KOPT-K1 (cell line): ENCODE measurements around the gene RTP3.

Experiments used
- H3K27ac ChIP-seq: fragments of 200-600 bp; sonication (generic); 2 replicates; pipeline ENCODE4 v1.5.1; 2016; ENCODE audit warnings: antibody characterized with exemption, mild to moderate bottlenecking, low read depth, low read length; ENCODE audit not compliant: poor library complexity, severe bottlenecking
- H3K36me3 ChIP-seq: fragments of 200-600 bp; sonication (generic); 2 replicates; pipeline ENCODE4 v1.5.1; 2017; ENCODE audit warnings: antibody characterized with exemption, mild to moderate bottlenecking, low read length, moderate library complexity; ENCODE audit not compliant: insufficient read depth
- H3K9me3 ChIP-seq: fragments of 200-600 bp; sonication (generic); 2 replicates; pipeline ENCODE4 v1.5.1; 2017; ENCODE audit warnings: antibody characterized with exemption, low read length, mild to moderate bottlenecking; ENCODE audit not compliant: insufficient read depth, poor library complexity, severe bottlenecking

The RTP3 gene

DNA sequence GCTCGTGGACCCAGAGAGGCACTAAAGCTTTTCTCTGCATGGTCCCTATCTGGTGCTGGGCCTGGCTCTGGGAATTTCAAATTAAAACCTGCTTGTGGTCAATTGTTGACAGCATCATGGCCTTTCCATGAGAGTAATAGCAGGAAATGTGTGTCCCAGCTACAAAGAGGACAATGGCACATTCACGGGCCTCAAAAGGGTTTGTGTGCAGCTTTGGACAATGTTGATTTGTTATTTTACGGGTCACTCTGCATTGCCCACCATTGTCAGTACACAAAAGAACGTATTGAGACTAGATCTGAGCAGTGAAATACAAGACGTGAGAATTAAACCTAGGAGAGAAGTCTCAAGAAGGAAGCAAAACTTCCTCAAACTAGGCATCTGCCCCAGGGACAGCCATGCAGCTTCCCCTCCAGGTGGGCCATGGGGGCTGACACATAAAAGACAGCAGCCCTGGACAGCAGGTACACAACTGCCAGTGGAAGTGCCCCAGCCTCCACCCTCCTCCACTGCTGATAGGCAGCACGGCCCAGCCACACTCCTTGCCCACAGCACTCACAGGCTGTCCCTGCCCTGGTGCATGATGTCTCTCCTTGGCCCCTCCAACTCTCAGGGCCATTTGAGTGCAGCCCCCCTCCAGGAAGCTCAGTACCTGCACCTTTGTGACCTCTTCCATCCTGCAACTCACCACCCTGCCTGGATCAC, 17.1 kb upstream of the RTP3 start:
- Histone ChIP-seq H3K27ac (no peak overlapping the region), H3K9me3 (no peaks in the 10 kb centered on the region), H3K36me3 (no peaks in the 10 kb centered on the region)

DNA sequence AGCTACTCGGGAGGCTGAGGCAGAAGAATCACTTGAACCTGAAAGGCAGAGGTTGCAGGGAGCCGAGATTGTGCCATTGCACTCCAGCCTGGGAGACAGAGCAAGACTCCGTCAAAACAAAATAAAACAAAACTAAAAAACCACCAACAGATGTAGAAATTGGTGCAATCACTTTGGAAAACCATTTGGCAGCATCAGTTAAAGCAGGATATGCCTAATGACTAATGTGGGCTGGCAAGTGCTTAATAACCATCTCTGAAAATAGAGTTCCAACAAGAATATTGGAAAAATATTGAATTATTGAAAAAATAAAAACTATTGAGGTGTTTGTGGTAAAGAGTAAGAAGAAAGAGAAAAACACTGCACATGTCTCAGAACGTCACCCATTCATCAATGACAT, 16.1 kb upstream of the RTP3 start:
- H3K9me3 ChIP-seq: no peaks in the 10 kb centered on the region
- H3K36me3 ChIP-seq: no peaks in the 10 kb centered on the region
- no peak overlapping the region for H3K27ac ChIP-seq

DNA sequence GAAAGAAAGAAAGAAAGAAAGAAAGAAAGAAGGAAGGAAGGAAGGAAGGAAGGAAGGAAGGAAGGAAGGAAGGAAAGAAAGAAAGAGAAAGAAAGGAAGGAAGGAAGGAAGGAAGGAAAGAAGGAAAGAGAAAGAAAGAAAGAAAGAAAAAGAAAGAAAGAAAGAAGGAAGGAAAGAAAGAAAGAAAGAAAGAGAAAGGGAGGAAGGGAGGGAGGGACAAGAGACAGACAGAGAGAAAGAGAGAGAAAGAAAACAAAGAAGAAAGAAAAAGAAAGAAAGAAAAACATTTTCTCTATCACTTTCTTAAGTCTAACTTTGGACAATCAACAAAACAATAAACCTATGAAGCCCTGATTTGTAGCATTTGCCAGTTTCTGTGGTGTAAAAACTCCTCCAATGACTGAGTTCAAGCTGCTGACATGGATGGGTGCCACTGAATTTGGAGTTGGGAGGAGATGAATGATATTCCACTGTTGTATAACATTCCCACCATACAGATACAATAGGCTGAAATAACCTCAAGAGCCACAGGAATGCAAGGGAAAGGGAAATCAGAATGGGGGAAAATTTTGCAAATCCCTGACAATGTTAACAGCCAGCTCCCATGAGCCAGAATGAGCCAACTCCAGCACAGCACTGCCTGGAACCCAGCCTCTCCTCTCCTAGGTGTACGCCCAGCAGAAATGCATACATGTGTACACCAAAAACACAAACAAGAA, 15.0 kb upstream of the RTP3 start:
- Histone ChIP-seq H3K36me3 (no peaks in the 10 kb centered on the region), H3K27ac (no peak overlapping the region), H3K9me3 (no peaks in the 10 kb centered on the region)

DNA sequence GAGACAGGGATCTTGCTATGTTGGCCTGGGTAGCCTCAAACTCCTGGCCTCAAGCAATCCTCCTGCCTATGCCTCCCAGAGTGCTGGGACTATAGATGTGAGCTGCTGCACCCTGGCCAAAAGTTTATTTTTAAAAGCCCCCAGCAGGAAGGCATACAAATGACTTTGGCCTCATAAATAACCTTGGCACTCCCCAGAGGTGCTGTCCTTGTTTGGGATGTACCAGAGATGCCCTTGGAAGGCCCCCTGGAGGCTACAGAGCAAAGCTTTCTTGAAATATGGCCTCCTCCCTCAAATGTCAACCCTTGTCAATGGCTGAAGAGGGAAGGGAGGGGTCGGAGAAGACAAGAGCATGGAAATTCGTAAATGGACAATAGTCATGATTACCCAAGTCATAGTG, 14.0 kb upstream of the RTP3 start:
- H3K9me3 ChIP-seq: no peaks in the 10 kb centered on the region
- H3K36me3 ChIP-seq: no peaks in the 10 kb centered on the region
- H3K27ac ChIP-seq: no peak overlapping the region

DNA sequence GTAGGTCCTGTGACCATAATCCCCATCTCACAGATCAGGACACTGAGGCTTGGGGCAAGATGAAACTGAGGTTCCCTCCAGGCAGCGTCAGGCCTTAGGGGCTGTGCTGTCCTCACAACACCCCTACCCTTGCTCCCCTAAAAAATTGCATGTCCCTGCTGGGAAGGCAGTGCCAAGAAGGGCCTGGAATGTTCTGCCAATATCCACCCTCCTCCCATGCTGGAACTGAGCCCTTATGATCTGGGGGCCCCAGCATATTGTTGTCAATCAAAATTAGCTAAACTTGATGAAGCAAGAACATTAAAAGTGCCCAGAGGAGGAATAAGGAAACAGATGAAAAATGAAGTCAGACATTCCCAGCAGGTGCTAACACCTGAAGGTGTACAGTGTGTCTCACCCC, 13.4 kb upstream of the RTP3 start:
- no peaks in the 10 kb centered on the region for H3K9me3 ChIP-seq

DNA sequence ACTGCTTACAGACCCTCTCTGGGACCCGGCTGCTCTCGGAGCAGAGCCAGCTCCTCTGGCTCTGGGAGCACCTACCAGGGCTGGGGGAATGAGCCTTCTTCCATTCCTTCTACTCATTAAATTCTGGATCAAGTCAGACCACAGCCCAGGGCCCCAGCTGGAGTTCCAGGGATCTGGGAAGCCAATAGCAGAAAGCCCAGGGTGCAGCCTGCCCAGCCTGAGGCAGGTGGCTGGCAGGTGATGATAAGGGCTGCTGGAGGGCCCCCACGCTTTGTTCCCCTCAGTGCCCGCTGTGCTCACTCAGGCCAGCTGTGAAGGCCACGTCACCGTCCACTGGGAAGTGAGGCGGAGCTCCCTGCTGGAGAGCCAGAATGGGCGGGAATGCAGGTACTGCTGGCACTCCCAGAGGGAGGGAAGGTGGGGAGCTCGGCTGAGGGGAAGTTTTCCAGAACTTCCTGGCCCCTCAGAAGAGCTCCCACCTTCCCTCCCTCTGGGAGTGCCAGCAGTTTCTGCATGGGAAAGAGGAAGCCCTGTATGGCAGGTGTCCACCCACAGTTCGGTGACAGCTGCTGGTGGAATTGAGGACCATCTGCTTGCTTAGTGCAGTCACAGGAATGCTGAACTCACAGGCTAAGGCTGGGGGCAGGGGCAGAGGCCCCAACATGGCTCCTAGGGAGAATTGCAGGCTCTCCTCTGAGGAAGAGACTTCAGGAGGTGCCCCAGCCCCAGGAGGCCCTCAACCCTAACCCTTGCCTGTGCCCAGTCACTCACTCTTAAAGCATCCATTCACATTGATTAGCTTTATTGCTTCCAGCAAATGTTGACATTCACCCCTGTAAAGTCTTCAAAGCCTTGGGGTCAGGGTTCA, 12.6 kb upstream of the RTP3 start:
- no peak overlapping the region for H3K27ac ChIP-seq
- no peaks in the 10 kb centered on the region for H3K9me3 ChIP-seq
- H3K36me3 ChIP-seq: no peaks in the 10 kb centered on the region

More for the DNA sequence above, 13.4 kb upstream of the RTP3 start:
- Histone ChIP-seq H3K36me3 (no peaks in the 10 kb centered on the region), H3K27ac (no peak overlapping the region)

DNA sequence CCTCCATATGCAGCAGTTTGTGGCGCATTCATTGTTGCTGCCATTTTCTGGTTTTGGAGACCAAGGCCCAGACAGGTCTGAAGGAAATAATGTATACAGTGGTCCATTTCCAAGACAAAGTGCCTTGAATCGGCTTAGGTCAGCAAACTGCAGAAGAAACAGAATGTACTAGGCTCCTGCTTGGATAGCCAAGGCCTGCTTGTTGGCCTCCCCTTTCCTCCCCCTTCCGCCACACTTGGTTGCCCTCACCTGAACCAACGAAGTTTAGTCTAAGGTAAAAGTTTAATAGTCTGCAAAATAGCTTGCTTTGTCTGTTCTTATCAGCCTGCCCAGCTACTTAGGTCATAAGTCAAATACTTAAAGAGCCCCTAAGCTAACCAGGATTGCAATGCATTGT, 12.0 kb upstream of the RTP3 start:
- Histone ChIP-seq H3K9me3 (no peaks in the 10 kb centered on the region), H3K27ac (no peak overlapping the region), H3K36me3 (no peaks in the 10 kb centered on the region)

DNA sequence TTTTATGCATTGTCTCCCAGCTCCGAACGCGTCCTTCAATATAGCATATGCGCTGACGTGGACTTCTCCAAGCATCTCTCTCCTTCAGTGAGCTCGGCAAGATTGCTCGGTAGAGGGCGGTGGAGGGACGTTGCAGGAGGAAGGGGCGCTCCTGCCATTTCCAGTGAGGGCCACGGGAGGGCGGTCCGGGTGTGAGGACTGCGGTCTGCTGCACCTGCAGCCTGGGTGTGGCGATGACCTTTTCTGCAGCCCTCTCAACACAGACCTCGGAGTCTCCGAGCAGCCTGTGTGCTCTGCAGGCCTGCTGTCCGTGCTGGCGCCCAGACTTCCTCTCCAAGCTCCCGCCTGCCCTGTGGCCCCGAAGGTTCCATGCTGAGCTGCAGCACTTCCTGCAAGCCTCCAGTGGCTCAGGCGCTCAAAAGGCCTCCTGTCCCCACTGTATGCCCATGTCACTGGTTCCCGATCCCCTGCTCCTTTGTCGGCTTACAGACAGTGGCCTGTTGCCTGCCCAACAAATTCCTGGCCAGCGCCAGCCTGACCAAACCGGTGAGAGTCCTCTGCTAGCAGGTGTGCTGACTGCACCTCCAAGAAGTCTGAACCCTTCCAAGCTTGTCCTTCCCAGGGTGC, 8.9 kb upstream of the RTP3 start:
- Histone ChIP-seq H3K27ac (peak overlapping the region; percentile 56), H3K36me3 (no peaks in the 10 kb centered on the region), H3K9me3 (no peaks in the 10 kb centered on the region)

DNA sequence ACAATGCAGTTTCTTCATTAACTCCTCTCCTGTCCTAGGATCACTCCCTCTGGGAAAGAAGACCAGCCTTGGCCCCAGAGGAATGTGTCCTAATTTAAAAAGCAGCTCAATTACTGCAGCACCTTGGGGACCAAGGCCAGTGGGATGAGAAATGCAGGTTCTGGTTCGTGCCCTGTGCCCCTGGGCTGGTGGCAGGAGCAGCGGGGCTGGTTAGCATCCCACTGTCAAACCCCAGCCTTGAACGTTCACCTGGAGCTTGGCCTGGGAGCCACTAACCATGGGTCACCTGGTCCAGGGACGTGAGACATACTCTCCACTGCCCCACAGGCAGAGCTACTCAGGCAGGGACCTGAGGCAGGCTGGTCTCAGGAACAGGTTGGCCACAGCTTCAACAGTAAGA, 8.4 kb upstream of the RTP3 start:
- Histone ChIP-seq H3K9me3 (no peaks in the 10 kb centered on the region), H3K27ac (peak overlapping the region; percentile 56), H3K36me3 (no peaks in the 10 kb centered on the region)

DNA sequence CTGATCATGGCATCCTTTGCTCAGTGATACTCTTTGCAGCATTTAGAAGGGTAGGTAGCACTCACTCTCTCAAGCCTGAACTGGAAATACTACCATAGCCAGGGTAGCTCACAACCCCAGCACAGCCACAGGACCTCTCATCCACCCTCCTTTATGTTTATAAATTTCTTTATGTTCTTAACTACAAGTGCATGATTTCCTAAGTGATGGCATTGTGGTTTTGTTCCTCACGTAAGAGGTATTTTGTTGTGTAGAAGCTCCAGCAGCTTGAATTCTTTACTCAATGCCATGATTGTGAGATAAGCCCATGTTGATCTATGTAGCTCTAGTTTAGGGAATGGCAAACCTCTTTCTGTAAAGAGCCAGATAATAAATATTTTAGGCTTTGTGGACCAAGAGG, 7.9 kb upstream of the RTP3 start:
- Histone ChIP-seq H3K27ac (peak overlapping the region; percentile 56), H3K9me3 (no peaks in the 10 kb centered on the region), H3K36me3 (no peaks in the 10 kb centered on the region)

DNA sequence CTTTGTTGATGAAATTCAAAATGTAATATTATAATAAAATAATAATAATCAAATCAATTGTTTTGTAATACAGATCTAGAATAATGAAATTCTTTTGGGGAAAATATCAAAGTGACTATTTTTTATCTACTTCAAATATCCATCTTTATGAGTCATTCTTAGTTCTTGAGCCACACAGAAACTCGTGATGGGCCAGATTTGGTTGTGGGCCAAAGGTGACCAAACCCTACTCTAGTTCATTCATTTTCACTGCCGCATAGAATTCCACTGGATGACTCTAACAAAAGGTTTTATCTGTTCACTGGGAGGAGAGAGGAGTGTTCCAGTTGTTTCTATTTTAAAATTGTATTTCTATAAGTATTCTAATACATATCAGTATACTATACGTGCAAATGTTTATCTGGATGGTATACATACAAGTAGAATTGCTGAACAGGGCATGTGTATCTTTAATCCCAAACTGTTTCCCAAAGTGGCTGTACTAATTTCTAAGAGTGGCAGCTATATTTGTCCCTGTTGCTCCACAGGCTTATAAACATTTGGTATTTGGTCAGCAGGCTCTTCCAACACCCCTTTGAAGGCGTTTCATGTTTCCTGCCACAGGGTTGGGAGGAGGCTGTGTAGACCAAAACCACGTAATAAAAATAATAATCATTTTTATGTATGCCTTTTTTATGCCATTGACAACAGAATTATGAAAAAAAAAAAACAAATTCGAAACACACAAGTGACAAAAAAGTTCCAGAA, 7.3 kb upstream of the RTP3 start:
- H3K36me3 ChIP-seq: no peaks in the 10 kb centered on the region
- no peak overlapping the region for H3K27ac ChIP-seq
- H3K9me3 ChIP-seq: no peaks in the 10 kb centered on the region

DNA sequence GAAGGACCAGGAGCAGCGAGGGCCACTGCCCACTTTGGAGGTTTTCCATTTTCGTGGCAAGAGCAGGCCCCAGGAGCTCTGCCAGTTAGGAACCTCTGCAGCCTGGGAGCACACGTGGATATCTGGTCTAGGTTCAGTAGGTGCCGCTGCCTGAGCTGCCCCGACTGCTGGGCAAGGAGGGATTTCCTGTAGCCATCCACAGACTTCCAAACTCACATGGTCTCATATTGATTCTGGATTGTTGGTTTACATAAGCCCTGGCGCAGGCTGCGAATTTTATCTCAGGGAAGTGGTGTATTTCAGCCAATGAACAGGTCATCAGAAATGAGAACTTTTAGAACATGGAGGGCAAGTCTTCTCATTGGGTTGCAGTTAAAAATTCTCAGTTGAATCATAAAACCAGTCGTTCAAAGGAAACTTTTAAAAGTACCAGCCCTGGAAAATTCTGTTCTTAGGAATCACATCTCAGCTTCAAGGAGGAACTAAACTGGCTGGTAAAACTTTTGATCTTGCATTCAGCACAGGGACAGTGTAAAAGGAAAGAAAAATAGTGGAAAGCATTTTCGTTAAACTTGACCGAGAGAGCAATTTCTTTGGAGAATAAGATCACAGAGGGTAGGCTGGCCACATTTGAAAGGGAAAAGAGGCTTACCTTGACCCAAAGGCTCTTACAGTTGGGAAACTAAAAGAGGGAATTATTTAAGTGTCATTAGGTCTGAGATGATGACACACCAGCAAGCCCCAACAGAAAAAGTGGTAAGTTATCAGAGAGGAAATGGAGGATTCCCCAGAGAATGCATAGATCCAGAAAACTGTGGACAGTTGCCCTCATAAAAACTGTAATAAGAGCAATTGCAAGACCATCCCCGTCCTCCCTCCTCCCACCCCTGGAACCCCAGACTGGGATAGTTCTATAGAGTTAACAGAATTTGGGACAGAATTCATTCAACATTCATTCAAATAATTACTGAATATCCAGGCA, 6.4 kb upstream of the RTP3 start:
- Histone ChIP-seq H3K9me3 (no peaks in the 10 kb centered on the region), H3K27ac (no peak overlapping the region), H3K36me3 (no peaks in the 10 kb centered on the region)

DNA sequence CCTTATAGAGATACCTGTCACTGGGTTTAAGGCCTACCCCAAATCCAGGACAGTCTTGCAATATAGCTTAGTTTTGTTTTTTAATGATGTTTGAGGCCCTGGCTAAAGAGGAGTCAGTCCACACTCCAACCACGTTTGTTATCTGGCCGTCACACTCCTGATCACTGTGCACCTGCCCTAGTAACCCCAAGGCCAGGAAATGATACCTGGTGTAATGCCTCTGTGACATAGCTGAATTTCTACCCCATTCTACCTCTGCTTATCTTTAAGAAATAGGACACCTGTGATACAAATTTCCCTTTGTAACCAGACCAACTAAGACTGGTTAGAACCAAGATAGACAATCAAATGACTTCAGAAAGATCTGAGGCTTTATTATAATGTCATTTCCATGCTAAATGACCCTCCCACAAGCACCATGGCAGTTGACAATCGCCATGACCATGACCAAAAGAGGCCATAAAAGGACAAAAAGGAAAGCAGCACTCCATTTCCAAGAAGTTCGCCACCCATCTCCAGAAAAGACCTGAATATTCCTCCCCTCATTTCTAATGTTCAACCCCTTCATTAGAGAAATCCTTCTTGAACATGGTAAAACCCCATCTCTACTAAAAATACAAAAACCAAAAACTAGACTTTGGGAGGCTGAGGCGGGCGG, 4.8 kb upstream of the RTP3 start:
- Histone ChIP-seq H3K36me3 (no peaks in the 10 kb centered on the region), H3K27ac (no peak overlapping the region), H3K9me3 (no peaks in the 10 kb centered on the region)
